HG02678 (cell line): ENCODE measurements around the gene BTBD2.

ENCODE experiments used
- ATAC-seq: cut with Tn5 transposase; IDR thresholded peaks from one replicate; pipeline ENCODE4 v1.9.1; 2021; ENCODE audit warnings: mild to moderate bottlenecking, moderate library complexity; ENCODE audit not compliant: unreplicated experiment

The BTBD2 gene

GRCh38 chr19:2015608-2015950, at the start of gene BTBD2:
Gene BTBD2, minus strand, starts transcription at chr19:2015714. Its CDS starts 11 bp downstream, at chr19:2015703.
- ATAC-seq, result no peak

GRCh38 chr19:2064788-2065524, 49.4 kb upstream of the BTBD2 start:
- no peak for ATAC-seq

- no peak for ATAC-seq
These were observed 48.9 kb upstream of the BTBD2 start for GRCh38 chr19:2064395-2064787.

- no peak for ATAC-seq
These were observed 48.3 kb upstream of the BTBD2 start for GRCh38 chr19:2063824-2064223.

- ATAC-seq, result no peak
These were observed 47.3 kb upstream of the BTBD2 start for GRCh38 chr19:2062770-2063169.

- no peak for ATAC-seq
These were observed 46.8 kb upstream of the BTBD2 start for GRCh38 chr19:2062389-2062729.

- peak; percentile 83 for ATAC-seq
These were observed 46.2 kb upstream of the BTBD2 start for GRCh38 chr19:2061495-2062388.

GRCh38 chr19:2060884-2061494, 45.5 kb upstream of the BTBD2 start:
- peak; percentile 23 for ATAC-seq

- no peak for ATAC-seq
These were observed 44.1 kb upstream of the BTBD2 start for GRCh38 chr19:2059422-2060201.

GRCh38 chr19:2058570-2059421, 43.3 kb upstream of the BTBD2 start:
- no peak for ATAC-seq

- ATAC-seq, result no peak
These were observed 42.3 kb upstream of the BTBD2 start for GRCh38 chr19:2057484-2058469.

- no peak for ATAC-seq
These were observed 41.3 kb upstream of the BTBD2 start for GRCh38 chr19:2056837-2057192.

GRCh38 chr19:2055931-2056836, 40.7 kb upstream of the BTBD2 start:
- no peak for ATAC-seq

- ATAC-seq, result no peak
These were observed 39.2 kb upstream of the BTBD2 start for GRCh38 chr19:2054763-2055162.

GRCh38 chr19:2053601-2054389, 38.3 kb upstream of the BTBD2 start:
- ATAC-seq, result no peak

- ATAC-seq, result no peak
These were observed 36.5 kb upstream of the BTBD2 start for GRCh38 chr19:2051773-2052704.
